Thyroid gland (tissue), 4 donors: Measurements from ENCODE around the gene ASB15.

Experiments used
- CTCF ChIP-seq, 6 experiments: fragments of 200-600 bp in 3 of 6; fragments of 450-650 bp in 3 of 6; sonication (generic) in 3 of 6; IDR thresholded peaks; one replicate each; pipeline ENCODE4 v1.5.1; 2016 to 2019; ENCODE audit warnings: antibody characterized with exemption in 6 of 6, mild to moderate bottlenecking in 2 of 6, inconsistent platforms in 1 of 6, moderate library complexity in 1 of 6
- POLR2A ChIP-seq, 2 donors: fragments of 450-650 bp; IDR thresholded peaks; one replicate each; pipeline ENCODE4 v1.6.1; 2017; ENCODE audit warnings: antibody characterized with exemption in 2 of 2, mild to moderate bottlenecking in 2 of 2, moderate library complexity in 1 of 2

GRCh38 chr7:123598657-123599056 lies 3.0 kb upstream of the ASB15 start:
- no peak for TF ChIP-seq CTCF (IDR thresholded peaks at IDR 0.05)
- no peak for TF ChIP-seq POLR2A (IDR thresholded peaks at IDR 0.05)
